Measurements from ENCODE around the gene SPACDR. TPM values are rescaled to one million over a fixed set of nuclear protein-coding genes. Genes with fewer than 3 reads are reported as not detected.

The SPACDR gene
- total and polyA plus RNA-seq, 9 of the 15 experiments (the other 6 are each of a cell fraction or from before 2014, with no cell fraction given), result 0.07 to 0.55 (median 0.14) TPM; not detected in 1

DNA sequence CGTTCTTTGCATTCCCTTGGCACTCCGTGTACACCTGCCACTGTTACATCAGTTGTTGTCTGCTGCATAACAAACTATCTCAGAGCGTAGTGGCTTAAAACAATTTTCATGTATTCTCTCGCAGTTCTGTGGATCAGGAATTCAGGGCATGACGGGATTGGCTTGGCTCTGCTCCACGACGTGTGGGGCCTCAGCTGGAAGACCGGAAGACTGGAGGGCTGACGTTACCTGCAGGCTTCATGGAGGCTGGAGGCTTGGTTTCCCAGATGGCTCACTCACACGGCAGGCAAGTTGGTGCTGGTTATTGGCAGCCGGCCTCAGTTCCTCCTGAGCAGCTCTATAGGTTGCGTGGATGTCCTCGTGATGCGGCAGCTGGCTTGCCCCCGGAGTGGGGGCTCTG is 45.2 kb upstream of the SPACDR start:
- intact Hi-C loops (cut with micrococcal nuclease), result no loop called here
- Histone ChIP-seq H2AFZ (ENCODE audit: low read depth, low read length) (peak overlapping the region; percentile 35; the same call in 1 of the 2 replicates), H3K36me3 (ENCODE audit: control insufficient read depth, insufficient read depth, low read length) (no peaks in the 10 kb centered on the region), H3K4me3 (no peak overlapping the region), H3K9me3 (replicated peaks; ENCODE audit: control insufficient read depth, insufficient read depth, low read depth, low read length) (no peaks in the 10 kb centered on the region), H3K9ac (ENCODE audit: insufficient read depth in 1 of 2, low read depth in 2 of 2, low read length in 2 of 2) (peak overlapping the region in 1 of 2 experiments; percentile 72; a peak in 2 of 4 replicates), H3K27me3 (ENCODE audit: control insufficient read depth in 2 of 2, insufficient read depth in 2 of 2, low read length in 2 of 2) (no peaks in the 10 kb centered on the region), H3K9me1 (ENCODE audit: control insufficient read depth, insufficient read depth, low read length) (no peaks in the 10 kb centered on the region), H3K79me2 (ENCODE audit: control insufficient read depth, insufficient read depth, low read length) (no peaks in the 10 kb centered on the region), H3K4me1 (replicated peaks in 1 of 2; ENCODE audit: control insufficient read depth in 2 of 2, insufficient read depth in 2 of 2, low read length in 2 of 2) (peaks cover 19 to 39% of the 10 kb centered on the region in 2 experiments; a peak in 4 of 5 replicates), H3K27ac (ENCODE audit: extremely low read depth, low read depth, low read length) (no peak overlapping the region), H3K4me2 (ENCODE audit: insufficient read depth, low read length) (no peak overlapping the region), H4K20me1 (replicated peaks; ENCODE audit: control insufficient read depth, insufficient read depth, low read length) (no peaks in the 10 kb centered on the region)
- ChIA-PET CTCF (ENCODE audit: low intra/inter-chr PET ratio) (no interaction called here), POLR2A (interaction anchor here (0.6 to 1.8 kb wide), 2 partner anchors 12 to 60 kb away, joined by 3 to 5 read pairs; no protein-coding TSS in a partner anchor)
- in situ Hi-C loops (cut with MboI), result no loop called here
- 94% methylated on average over 15 of the region's 15 CpGs for WGBS (ENCODE audit: insufficient coverage, low coverage, missing lambda C conversion rate)
- ATAC-seq (no peak), FAIRE-seq (no peak), DNase-seq (ENCODE audit: extremely low read depth in 1 of 4, low spot score in 3 of 4) (peak in 1 of 4 experiments; percentile 2)
- no peak for TF ChIP-seq FOSL1 (tag; conservative IDR thresholded peaks at IDR 0.05)
- BruUV-seq (replicated peaks), result no TSS peak

GRCh38 chr7:100506356-100506923 is 42.4 kb upstream of the SPACDR start:
- Histone ChIP-seq H3K4me2 (ENCODE audit: insufficient read depth, low read length) (peak overlapping the region; percentile 51), H3K9me1 (ENCODE audit: control insufficient read depth, insufficient read depth, low read length) (no peaks in the 10 kb centered on the region), H2AFZ (ENCODE audit: low read depth, low read length) (peak overlapping the region; percentile 80), H3K79me2 (ENCODE audit: control insufficient read depth, insufficient read depth, low read length) (no peaks in the 10 kb centered on the region), H3K9ac (ENCODE audit: insufficient read depth in 1 of 2, low read depth in 2 of 2, low read length in 2 of 2) (peak overlapping the region in 1 of 2 experiments; percentile 17; a peak in 1 of 4 replicates), H3K9me3 (replicated peaks; ENCODE audit: control insufficient read depth, insufficient read depth, low read depth, low read length) (no peaks in the 10 kb centered on the region), H3K27ac (ENCODE audit: extremely low read depth, low read depth, low read length) (no peak overlapping the region), H3K4me3 (no peak overlapping the region), H3K36me3 (ENCODE audit: control insufficient read depth, insufficient read depth, low read length) (no peaks in the 10 kb centered on the region), H4K20me1 (replicated peaks; ENCODE audit: control insufficient read depth, insufficient read depth, low read length) (no peaks in the 10 kb centered on the region), H3K4me1 (replicated peaks in 1 of 2; ENCODE audit: control insufficient read depth in 2 of 2, insufficient read depth in 2 of 2, low read length in 2 of 2) (peaks cover 12 to 41% of the 10 kb centered on the region in 2 experiments; a peak in 4 of 5 replicates), H3K27me3 (ENCODE audit: control insufficient read depth in 2 of 2, insufficient read depth in 2 of 2, low read length in 2 of 2) (no peaks in the 10 kb centered on the region)
- 28% methylated on average over 8 of the region's 8 CpGs for WGBS (ENCODE audit: insufficient coverage, low coverage, missing lambda C conversion rate)
- in situ Hi-C loops (cut with MboI), result no loop called here
- peak; percentile 91 for FAIRE-seq
- ATAC-seq, result peak; percentile 74
- POLR2A ChIA-PET, result interaction anchor here (0.6 to 1.2 kb wide), 2 partner anchors 32 to 124 kb away, joined by 3 to 4 read pairs; no protein-coding TSS in a partner anchor
- peak in 3 of 4 experiments; percentile 35 to 83 (median 54) for DNase-seq (ENCODE audit: extremely low read depth in 1 of 4, low spot score in 3 of 4)
- intact Hi-C loops (cut with micrococcal nuclease), result no loop called here
- BruUV-seq (replicated peaks), result no TSS peak
- CTCF ChIA-PET (ENCODE audit: low intra/inter-chr PET ratio), result no interaction called here
- TF ChIP-seq, protein P1, sequence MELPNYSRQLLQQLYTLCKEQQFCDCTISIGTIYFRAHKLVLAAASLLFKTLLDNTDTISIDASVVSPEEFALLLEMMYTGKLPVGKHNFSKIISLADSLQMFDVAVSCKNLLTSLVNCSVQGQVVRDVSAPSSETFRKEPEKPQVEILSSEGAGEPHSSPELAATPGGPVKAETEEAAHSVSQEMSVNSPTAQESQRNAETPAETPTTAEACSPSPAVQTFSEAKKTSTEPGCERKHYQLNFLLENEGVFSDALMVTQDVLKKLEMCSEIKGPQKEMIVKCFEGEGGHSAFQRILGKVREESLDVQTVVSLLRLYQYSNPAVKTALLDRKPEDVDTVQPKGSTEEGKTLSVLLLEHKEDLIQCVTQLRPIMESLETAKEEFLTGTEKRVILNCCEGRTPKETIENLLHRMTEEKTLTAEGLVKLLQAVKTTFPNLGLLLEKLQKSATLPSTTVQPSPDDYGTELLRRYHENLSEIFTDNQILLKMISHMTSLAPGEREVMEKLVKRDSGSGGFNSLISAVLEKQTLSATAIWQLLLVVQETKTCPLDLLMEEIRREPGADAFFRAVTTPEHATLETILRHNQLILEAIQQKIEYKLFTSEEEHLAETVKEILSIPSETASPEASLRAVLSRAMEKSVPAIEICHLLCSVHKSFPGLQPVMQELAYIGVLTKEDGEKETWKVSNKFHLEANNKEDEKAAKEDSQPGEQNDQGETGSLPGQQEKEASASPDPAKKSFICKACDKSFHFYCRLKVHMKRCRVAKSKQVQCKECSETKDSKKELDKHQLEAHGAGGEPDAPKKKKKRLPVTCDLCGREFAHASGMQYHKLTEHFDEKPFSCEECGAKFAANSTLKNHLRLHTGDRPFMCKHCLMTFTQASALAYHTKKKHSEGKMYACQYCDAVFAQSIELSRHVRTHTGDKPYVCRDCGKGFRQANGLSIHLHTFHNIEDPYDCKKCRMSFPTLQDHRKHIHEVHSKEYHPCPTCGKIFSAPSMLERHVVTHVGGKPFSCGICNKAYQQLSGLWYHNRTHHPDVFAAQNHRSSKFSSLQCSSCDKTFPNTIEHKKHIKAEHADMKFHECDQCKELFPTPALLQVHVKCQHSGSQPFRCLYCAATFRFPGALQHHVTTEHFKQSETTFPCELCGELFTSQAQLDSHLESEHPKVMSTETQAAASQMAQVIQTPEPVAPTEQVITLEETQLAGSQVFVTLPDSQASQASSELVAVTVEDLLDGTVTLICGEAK (IDR thresholded peaks at IDR 0.05), result peak; percentile 52; the same call in 1 of the 2 replicates
- TF ChIP-seq, protein P1 (CRISPR knock-in tag; IDR thresholded peaks at IDR 0.05), result no peak
- no peak for TF ChIP-seq RAD51 (IDR thresholded peaks at IDR 0.05; ENCODE audit: borderline replicate concordance, low read depth)

Measured in K562 (cell line).